Lower lobe of right lung (tissue), 2 donors: Measurements from ENCODE around the gene METAP1D. TPM values are rescaled to one million over a fixed set of nuclear protein-coding genes. Genes with fewer than 3 reads are reported as not detected.

Experiments
- ATAC-seq, 2 donors: fragments of 200-7000 bp; cut with Tn5 transposase; one replicate each; pipeline ENCODE4 v1.9.1; 2020 to 2022; ENCODE audit warnings: mild to moderate bottlenecking in 2 of 2, moderate library complexity in 2 of 2
- DNase-seq: peaks from one replicate; pipeline ENCODE4 v3.0.0-alpha.2; 2020
- H3K27ac ChIP-seq: fragments of 200-600 bp; one replicate; pipeline ENCODE4 v1.8.0; 2022
- H3K27me3 ChIP-seq: fragments of 200-600 bp; one replicate; pipeline ENCODE4 v1.8.0; 2022; ENCODE audit warnings: low read depth
- H3K36me3 ChIP-seq: fragments of 200-600 bp; one replicate; pipeline ENCODE4 v1.8.0; 2022; ENCODE audit warnings: mild to moderate bottlenecking
- H3K4me1 ChIP-seq: fragments of 200-600 bp; one replicate; pipeline ENCODE4 v1.8.0; 2022
- H3K4me3 ChIP-seq: fragments of 200-600 bp; one replicate; pipeline ENCODE4 v1.8.0; 2022; ENCODE audit warnings: mild to moderate bottlenecking
- H3K9me3 ChIP-seq: fragments of 200-600 bp; one replicate; pipeline ENCODE4 v1.8.0; 2022
- intact Hi-C: fragments of 100-400 bp; cut with DNase I; formaldehyde crosslinking; loops from one replicate; pipeline ENCODE4 v1.11.0; 2022
- total RNA-seq: library from RNA; stranded (reverse); fragmentation: NEBNext Ultra II Directional; extraction: Animal tissue kit (Norgen Biotek cat#: 25700); gene quantifications from one replicate; pipeline ENCODE4 v1.2.1, GENCODE V29; 2021
- TF ChIP-seq, protein P1 (sequence below): fragments of 200-600 bp; IDR thresholded peaks from one replicate; pipeline ENCODE4 v1.8.0; 2022; ENCODE audit warnings: antibody characterized with exemption, mild to moderate bottlenecking
- donor health status: DM: no; HTN: yes; CAD: no; lungs with severe emphysema.

METAP1D gene
- total RNA-seq, 1 donor from 2014 or later, result 3.8 TPM

DNA sequence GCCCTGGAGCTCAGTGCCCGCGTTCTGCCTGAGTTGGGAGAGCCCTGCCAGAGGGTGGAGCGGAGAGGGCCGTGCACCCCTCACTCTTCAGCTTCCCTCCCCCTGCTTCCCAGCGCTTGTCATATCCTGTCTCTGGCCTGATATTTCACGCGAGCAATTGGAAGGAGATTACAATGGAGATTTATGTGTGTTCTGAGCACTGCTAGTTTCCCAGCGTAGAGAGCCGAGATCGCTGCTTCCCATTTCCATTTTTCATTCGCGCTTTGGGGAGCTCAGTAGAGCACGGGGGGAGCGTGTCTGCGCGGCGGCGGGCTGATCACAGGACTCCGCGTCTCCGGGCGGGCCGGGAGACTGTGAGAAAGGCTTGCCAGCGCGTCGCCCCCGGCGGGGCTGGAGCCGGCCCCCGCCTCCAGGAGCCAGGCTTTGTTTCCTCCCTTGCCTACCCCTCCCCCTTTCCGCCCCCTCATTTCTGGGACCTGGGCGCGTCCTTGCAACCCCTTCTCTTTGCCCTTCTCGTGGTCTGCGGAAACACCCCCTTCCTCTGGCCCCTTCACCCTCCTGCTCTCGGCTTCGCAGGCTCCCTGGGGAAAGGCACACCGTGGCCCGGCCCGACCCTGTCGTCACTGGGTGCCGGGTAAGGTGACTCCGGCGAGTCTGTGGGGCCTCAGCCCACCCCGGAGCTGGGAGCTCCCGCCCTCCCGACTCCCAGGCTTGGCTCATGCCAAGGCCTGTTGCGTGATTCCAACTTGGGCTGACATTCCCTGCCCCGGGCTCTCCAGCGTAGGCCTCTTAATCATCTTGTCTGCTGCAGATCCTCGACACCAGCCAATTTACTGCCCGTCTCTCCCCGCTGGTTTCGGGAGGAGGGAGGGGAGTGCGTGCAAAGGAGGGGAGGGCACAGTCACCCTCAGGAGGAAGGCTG is 97.1 kb downstream of the METAP1D start:
- Histone ChIP-seq H3K4me1 (peaks cover 68% of the 10 kb centered on the region), H3K9me3 (no peaks in the 10 kb centered on the region), H3K4me3 (peak overlapping the region; percentile 37), H3K27ac (no peak overlapping the region), H3K36me3 (no peaks in the 10 kb centered on the region), H3K27me3 (peaks cover 100% of the 10 kb centered on the region)
- no peak for DNase-seq
- TF ChIP-seq, protein P1, sequence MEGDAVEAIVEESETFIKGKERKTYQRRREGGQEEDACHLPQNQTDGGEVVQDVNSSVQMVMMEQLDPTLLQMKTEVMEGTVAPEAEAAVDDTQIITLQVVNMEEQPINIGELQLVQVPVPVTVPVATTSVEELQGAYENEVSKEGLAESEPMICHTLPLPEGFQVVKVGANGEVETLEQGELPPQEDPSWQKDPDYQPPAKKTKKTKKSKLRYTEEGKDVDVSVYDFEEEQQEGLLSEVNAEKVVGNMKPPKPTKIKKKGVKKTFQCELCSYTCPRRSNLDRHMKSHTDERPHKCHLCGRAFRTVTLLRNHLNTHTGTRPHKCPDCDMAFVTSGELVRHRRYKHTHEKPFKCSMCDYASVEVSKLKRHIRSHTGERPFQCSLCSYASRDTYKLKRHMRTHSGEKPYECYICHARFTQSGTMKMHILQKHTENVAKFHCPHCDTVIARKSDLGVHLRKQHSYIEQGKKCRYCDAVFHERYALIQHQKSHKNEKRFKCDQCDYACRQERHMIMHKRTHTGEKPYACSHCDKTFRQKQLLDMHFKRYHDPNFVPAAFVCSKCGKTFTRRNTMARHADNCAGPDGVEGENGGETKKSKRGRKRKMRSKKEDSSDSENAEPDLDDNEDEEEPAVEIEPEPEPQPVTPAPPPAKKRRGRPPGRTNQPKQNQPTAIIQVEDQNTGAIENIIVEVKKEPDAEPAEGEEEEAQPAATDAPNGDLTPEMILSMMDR, result no peak
- peak in 1 of 2 donors; percentile 17 for ATAC-seq
- intact Hi-C loops, result no loop called here

GRCh38 chr2:172097557-172098131 is 97.9 kb downstream of the METAP1D start:
- no peak overlapping the region for H3K27ac ChIP-seq
- no peaks in the 10 kb centered on the region for H3K36me3 ChIP-seq
- intact Hi-C loops, result no loop called here
- H3K9me3 ChIP-seq, result no peaks in the 10 kb centered on the region
- ATAC-seq (no peak), DNase-seq (no peak)
- H3K4me1 ChIP-seq, result peaks cover 75% of the 10 kb centered on the region
- H3K4me3 ChIP-seq, result no peak overlapping the region
- H3K27me3 ChIP-seq, result peaks cover 100% of the 10 kb centered on the region
- TF ChIP-seq, protein P1, result no peak

GRCh38 chr2:172098287-172098649 is 98.5 kb downstream of the METAP1D start:
- ATAC-seq, result no peak
- TF ChIP-seq, protein P1, result no peak
- no peaks in the 10 kb centered on the region for H3K36me3 ChIP-seq
- intact Hi-C loops, result no loop called here
- H3K27ac ChIP-seq, result no peak overlapping the region
- no peak for DNase-seq
- H3K4me1 ChIP-seq, result peaks cover 82% of the 10 kb centered on the region
- no peak overlapping the region for H3K4me3 ChIP-seq
- no peaks in the 10 kb centered on the region for H3K9me3 ChIP-seq
- peaks cover 100% of the 10 kb centered on the region for H3K27me3 ChIP-seq

DNA sequence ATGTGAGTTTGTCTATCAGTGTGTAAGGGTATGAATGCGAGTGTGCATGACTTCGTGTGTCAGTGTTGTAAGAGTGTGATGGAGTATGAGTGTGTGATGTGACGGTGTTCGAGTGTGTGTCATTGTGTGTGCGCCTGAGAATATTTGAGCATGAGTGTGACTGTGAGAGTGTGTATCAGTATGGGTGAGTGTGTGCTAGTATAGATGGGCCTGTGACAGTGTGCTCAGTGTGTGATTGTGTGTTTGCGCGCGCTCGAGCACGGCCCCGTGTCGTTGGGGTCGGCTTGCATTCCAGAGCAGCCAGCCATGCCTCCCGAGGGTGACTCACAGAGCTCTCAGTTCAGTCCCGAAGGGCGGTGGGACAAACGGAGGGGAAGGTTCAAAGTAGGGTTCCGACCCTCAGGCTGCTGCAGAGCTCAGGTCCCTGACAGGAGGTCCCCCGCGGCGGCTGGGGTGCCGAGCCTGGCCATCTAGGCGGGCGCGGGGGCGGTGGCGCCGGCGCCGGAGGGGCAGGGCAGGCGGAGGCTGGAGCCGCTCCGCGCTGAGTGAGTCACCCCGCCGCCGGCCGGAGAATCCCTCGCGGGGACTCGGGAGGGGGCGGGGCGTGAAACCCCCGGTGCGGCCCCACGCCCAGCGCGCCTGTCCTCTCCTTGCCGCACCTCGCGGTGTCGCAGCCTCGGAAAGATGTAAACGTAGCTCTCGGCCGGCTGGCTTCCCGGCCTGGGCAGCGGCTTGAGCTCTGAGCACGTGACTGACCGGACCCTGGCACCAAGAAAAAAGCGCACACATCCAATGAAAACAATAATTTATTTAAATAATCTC is 99.1 kb downstream of the METAP1D start:
- TF ChIP-seq, protein P1, result no peak
- peak overlapping the region; percentile 30 for H3K4me3 ChIP-seq
- no peak overlapping the region for H3K27ac ChIP-seq
- H3K4me1 ChIP-seq, result peaks cover 88% of the 10 kb centered on the region
- DNase-seq (no peak), ATAC-seq (peak in 1 of 2 donors; percentile 54)
- no peaks in the 10 kb centered on the region for H3K9me3 ChIP-seq
- peaks cover 100% of the 10 kb centered on the region for H3K27me3 ChIP-seq
- intact Hi-C loops, result no loop called here
- no peaks in the 10 kb centered on the region for H3K36me3 ChIP-seq

DNA sequence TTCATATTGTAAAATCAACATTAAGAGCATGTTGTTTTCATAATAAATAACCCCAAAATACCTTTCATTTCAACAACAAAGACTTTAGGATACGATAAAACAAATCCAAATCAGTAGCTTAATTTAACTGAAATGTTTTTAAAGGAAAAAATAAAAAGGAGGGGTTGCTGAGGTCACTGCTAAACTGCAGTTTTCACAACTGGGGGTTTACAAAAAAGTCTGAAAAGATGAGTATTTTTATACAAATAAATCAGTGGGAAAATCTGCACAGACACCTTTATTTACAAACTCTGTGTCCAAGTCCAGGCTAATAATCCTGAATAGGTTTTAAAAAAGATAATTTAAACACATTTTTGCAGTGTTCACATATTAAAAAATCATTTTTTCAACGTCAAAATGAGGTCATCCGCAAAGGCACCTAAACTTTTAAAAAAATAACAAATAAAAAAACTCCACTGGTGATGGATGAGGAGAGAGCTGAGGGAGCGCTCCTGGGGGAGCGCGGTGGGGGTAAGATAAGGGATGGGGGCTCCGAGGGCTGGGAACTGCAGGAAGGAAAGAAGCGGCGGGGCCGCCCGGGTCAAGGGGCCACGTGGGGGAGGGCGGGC is 99.8 kb downstream of the METAP1D start:
- no peak overlapping the region for H3K4me3 ChIP-seq
- no peaks in the 10 kb centered on the region for H3K9me3 ChIP-seq
- no peak overlapping the region for H3K27ac ChIP-seq
- H3K27me3 ChIP-seq, result peaks cover 100% of the 10 kb centered on the region
- ATAC-seq, result no peak
- intact Hi-C loops, result loop anchor here (10.0 kb wide), 1 partner anchor 285 kb away; no protein-coding TSS in a partner anchor
- TF ChIP-seq, protein P1, result no peak
- peaks cover 87% of the 10 kb centered on the region for H3K4me1 ChIP-seq
- no peaks in the 10 kb centered on the region for H3K36me3 ChIP-seq
- no peak for DNase-seq
